ENCODE results near the gene TGFBR3L.

DNA sequence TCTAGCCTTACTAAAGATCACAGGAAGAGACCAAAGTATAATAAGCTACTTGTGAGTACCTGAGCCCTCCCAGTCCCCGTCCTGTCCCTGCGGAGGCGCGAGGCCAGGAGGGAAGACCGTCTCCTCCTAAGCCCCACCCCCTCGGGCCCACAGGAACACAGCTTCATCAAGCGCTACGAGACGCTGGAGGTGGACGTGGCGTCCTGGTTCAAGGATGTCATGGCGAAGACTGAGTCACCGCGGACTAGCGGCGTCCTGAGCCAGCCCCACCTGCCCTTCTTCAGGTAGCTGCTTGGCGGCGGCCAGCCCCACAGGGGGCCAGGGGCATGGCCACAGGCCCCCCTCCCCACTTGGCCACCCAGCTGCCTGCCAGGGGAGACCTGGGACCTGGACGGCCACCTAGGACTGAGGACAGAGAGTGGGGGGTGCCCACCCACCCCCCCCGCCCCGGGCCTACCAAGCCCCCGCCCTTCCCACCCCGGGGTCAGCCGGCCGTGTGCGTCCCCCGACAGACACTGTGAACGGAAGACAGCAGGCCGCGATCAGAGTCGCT lies 2.4 kb upstream of the TGFBR3L start:
- no peak for TF ChIP-seq RFX1 (IDR thresholded peaks at IDR 0.05)
- no peak for TF ChIP-seq ZNF263 (CRISPR knock-in tag; IDR thresholded peaks at IDR 0.05)
- TF ChIP-seq RORA (CRISPR knock-in tag; IDR thresholded peaks at IDR 0.05) = no peak
- no peak for TF ChIP-seq MAZ (IDR thresholded peaks at IDR 0.05; ENCODE audit: borderline replicate concordance, low read depth, low read length)
- no peak for TF ChIP-seq MAZ (CRISPR knock-in tag; IDR thresholded peaks at IDR 0.05; ENCODE audit: low read depth)
- TF ChIP-seq, protein P1, sequence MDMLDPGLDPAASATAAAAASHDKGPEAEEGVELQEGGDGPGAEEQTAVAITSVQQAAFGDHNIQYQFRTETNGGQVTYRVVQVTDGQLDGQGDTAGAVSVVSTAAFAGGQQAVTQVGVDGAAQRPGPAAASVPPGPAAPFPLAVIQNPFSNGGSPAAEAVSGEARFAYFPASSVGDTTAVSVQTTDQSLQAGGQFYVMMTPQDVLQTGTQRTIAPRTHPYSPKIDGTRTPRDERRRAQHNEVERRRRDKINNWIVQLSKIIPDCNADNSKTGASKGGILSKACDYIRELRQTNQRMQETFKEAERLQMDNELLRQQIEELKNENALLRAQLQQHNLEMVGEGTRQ (IDR thresholded peaks at IDR 0.05; ENCODE audit: low read depth, low read length) = no peak
- TF ChIP-seq, protein P1 (CRISPR knock-in tag; IDR thresholded peaks at IDR 0.05; ENCODE audit: borderline replicate concordance) = no peak
- TF ChIP-seq, protein P2, sequence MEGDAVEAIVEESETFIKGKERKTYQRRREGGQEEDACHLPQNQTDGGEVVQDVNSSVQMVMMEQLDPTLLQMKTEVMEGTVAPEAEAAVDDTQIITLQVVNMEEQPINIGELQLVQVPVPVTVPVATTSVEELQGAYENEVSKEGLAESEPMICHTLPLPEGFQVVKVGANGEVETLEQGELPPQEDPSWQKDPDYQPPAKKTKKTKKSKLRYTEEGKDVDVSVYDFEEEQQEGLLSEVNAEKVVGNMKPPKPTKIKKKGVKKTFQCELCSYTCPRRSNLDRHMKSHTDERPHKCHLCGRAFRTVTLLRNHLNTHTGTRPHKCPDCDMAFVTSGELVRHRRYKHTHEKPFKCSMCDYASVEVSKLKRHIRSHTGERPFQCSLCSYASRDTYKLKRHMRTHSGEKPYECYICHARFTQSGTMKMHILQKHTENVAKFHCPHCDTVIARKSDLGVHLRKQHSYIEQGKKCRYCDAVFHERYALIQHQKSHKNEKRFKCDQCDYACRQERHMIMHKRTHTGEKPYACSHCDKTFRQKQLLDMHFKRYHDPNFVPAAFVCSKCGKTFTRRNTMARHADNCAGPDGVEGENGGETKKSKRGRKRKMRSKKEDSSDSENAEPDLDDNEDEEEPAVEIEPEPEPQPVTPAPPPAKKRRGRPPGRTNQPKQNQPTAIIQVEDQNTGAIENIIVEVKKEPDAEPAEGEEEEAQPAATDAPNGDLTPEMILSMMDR (CRISPR knock-in tag; IDR thresholded peaks at IDR 0.05) = no peak
- no peak for TF ChIP-seq NCOA2 (CRISPR knock-in tag; IDR thresholded peaks at IDR 0.05)
- TF ChIP-seq, protein P3, sequence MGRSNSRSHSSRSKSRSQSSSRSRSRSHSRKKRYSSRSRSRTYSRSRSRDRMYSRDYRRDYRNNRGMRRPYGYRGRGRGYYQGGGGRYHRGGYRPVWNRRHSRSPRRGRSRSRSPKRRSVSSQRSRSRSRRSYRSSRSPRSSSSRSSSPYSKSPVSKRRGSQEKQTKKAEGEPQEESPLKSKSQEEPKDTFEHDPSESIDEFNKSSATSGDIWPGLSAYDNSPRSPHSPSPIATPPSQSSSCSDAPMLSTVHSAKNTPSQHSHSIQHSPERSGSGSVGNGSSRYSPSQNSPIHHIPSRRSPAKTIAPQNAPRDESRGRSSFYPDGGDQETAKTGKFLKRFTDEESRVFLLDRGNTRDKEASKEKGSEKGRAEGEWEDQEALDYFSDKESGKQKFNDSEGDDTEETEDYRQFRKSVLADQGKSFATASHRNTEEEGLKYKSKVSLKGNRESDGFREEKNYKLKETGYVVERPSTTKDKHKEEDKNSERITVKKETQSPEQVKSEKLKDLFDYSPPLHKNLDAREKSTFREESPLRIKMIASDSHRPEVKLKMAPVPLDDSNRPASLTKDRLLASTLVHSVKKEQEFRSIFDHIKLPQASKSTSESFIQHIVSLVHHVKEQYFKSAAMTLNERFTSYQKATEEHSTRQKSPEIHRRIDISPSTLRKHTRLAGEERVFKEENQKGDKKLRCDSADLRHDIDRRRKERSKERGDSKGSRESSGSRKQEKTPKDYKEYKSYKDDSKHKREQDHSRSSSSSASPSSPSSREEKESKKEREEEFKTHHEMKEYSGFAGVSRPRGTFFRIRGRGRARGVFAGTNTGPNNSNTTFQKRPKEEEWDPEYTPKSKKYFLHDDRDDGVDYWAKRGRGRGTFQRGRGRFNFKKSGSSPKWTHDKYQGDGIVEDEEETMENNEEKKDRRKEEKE (IDR thresholded peaks at IDR 0.05) = no peak
- no peak for TF ChIP-seq ZNF24 (IDR thresholded peaks at IDR 0.05)
- TF ChIP-seq JUND (CRISPR knock-in tag; IDR thresholded peaks at IDR 0.05) = no peak
- no peak for TF ChIP-seq ZSCAN31 (CRISPR knock-in tag; IDR thresholded peaks at IDR 0.05; ENCODE audit: low read depth)
- no peak for TF ChIP-seq HCFC1 (IDR thresholded peaks at IDR 0.05; ENCODE audit: low read depth, low read length)

Measured in HepG2 (cell line).